Osteoblast (primary cell): ENCODE measurements around the gene LYRM1. TPM values are rescaled to one million over a fixed set of nuclear protein-coding genes. Genes with fewer than 3 reads are reported as not detected.

Experiments used
- DNase-seq: peaks from one replicate; pipeline ENCODE4 v3.0.0; 2011; ENCODE audit warnings: low spot score, mixed read lengths; ENCODE audit not compliant: insufficient read length; ENCODE audit errors: missing footprints
- H2AFZ ChIP-seq: 2 replicates; pipeline ENCODE4 v1.6.0; 2011; ENCODE audit warnings: mild to moderate bottlenecking, low read length
- H3K27ac ChIP-seq: 2 replicates; pipeline ENCODE4 v1.5.1; 2011; ENCODE audit warnings: mild to moderate bottlenecking, low read depth, low read length, moderate library complexity
- H3K27me3 ChIP-seq: 2 replicates; pipeline ENCODE4 v1.6.0; 2012; ENCODE audit warnings: mild to moderate bottlenecking, control low read depth, inconsistent platforms, low read length, moderate library complexity; ENCODE audit not compliant: insufficient read depth
- H3K36me3 ChIP-seq: 2 replicates; pipeline ENCODE4 v1.5.1; 2011; ENCODE audit warnings: mild to moderate bottlenecking, low read length, control low read depth, moderate library complexity; ENCODE audit not compliant: insufficient read depth
- H3K4me1 ChIP-seq: 2 replicates; pipeline ENCODE4 v1.5.1; 2011; ENCODE audit warnings: mild to moderate bottlenecking, low read length, control low read depth, moderate library complexity; ENCODE audit not compliant: insufficient read depth
- H3K4me2 ChIP-seq: 2 replicates; pipeline ENCODE4 v1.6.0; 2011; ENCODE audit warnings: mild to moderate bottlenecking, low read length; ENCODE audit not compliant: insufficient read depth
- H3K4me3 ChIP-seq: fragments of 200-600 bp; sonication (generic); 3 replicates; pipeline ENCODE4 v1.5.1; 2012; ENCODE audit warnings: mild to moderate bottlenecking, low read length, inconsistent platforms; ENCODE audit not compliant: insufficient read depth
- H3K79me2 ChIP-seq: 2 replicates; pipeline ENCODE4 v1.6.0; 2012; ENCODE audit warnings: mild to moderate bottlenecking, low read length, control low read depth, inconsistent platforms; ENCODE audit not compliant: insufficient read depth
- H3K9me3 ChIP-seq: 2 replicates; pipeline ENCODE4 v1.5.1; 2011; ENCODE audit warnings: low read depth, low read length, control low read depth
- H4K20me1 ChIP-seq: 2 replicates; pipeline ENCODE4 v1.6.0; 2012; ENCODE audit warnings: mild to moderate bottlenecking, low read length, control low read depth; ENCODE audit not compliant: insufficient read depth
- total RNA-seq: library from RNA; depleted of rRNA; stranded (reverse); fragments of >200 nt; gene quantifications from 2 replicates; pipeline ENCODE4 v1.2.3, GENCODE V29; 2012
- TF ChIP-seq, protein P1 (sequence below): IDR thresholded peaks from 2 replicates; pipeline ENCODE4 v1.5.1; 2011; ENCODE audit warnings: mild to moderate bottlenecking, low read depth, low read length, moderate library complexity; ENCODE audit errors: extremely low read depth

The LYRM1 gene
- total RNA-seq, 1 donor = 44.9 TPM

DNA sequence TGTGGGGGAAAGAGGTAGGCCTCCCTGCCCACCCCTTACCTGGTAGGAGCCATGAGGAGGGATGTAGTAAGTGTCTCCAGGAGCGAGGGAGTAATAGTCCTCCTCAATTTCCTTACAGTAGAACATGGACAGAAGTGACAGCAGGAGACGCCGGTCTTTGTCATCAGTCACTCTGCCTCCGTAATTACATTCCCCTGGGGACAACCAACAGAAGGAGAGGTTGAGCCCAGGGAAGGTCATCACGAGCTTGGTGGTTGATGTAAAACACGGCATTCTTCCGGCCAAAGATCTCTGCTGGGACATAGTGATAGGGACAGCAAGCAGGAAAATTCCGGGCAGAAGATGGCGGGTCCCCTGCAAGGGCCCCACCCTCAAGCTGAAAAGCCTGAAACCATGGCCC lies 47.9 kb downstream of the LYRM1 start:
- no peaks in the 10 kb centered on the region for H4K20me1 ChIP-seq
- no peak overlapping the region for H3K4me2 ChIP-seq
- no peaks in the 10 kb centered on the region for H3K36me3 ChIP-seq
- no peaks in the 10 kb centered on the region for H3K27me3 ChIP-seq
- TF ChIP-seq, protein P1, sequence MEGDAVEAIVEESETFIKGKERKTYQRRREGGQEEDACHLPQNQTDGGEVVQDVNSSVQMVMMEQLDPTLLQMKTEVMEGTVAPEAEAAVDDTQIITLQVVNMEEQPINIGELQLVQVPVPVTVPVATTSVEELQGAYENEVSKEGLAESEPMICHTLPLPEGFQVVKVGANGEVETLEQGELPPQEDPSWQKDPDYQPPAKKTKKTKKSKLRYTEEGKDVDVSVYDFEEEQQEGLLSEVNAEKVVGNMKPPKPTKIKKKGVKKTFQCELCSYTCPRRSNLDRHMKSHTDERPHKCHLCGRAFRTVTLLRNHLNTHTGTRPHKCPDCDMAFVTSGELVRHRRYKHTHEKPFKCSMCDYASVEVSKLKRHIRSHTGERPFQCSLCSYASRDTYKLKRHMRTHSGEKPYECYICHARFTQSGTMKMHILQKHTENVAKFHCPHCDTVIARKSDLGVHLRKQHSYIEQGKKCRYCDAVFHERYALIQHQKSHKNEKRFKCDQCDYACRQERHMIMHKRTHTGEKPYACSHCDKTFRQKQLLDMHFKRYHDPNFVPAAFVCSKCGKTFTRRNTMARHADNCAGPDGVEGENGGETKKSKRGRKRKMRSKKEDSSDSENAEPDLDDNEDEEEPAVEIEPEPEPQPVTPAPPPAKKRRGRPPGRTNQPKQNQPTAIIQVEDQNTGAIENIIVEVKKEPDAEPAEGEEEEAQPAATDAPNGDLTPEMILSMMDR = no peak
- H3K4me3 ChIP-seq = no peak overlapping the region
- no peak for DNase-seq
- H2AFZ ChIP-seq = no peak overlapping the region
- no peaks in the 10 kb centered on the region for H3K9me3 ChIP-seq
- peaks cover 6% of the 10 kb centered on the region for H3K4me1 ChIP-seq
- no peaks in the 10 kb centered on the region for H3K79me2 ChIP-seq
- no peak overlapping the region for H3K27ac ChIP-seq

DNA sequence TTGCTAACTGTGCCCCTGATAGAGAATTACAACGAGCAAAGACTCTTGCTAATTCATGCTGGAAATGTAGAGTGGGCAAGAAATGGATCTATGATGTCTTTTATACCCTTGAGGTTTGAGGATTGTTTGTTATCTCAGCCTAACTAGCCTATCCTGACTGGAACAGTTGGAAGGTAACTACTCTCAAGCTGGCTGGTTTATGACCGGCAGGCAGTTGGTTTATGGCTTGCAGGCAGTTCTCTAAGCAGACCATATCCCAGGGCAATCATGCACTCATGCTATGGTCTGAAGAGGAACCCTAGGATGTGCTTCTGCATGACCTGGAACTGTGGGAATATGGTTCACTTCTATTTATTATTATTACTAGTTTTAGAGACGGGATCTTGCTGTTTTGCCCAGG lies 49.1 kb downstream of the LYRM1 start:
- no peak for DNase-seq
- H3K4me2 ChIP-seq = no peak overlapping the region
- no peaks in the 10 kb centered on the region for H3K79me2 ChIP-seq
- H3K4me1 ChIP-seq = peaks cover 6% of the 10 kb centered on the region
- H3K4me3 ChIP-seq = no peak overlapping the region
- H3K27me3 ChIP-seq = no peaks in the 10 kb centered on the region
- TF ChIP-seq, protein P1 = no peak
- H4K20me1 ChIP-seq = no peaks in the 10 kb centered on the region
- H3K27ac ChIP-seq = no peak overlapping the region
- H3K9me3 ChIP-seq = no peaks in the 10 kb centered on the region
- no peak overlapping the region for H2AFZ ChIP-seq
- no peaks in the 10 kb centered on the region for H3K36me3 ChIP-seq

DNA sequence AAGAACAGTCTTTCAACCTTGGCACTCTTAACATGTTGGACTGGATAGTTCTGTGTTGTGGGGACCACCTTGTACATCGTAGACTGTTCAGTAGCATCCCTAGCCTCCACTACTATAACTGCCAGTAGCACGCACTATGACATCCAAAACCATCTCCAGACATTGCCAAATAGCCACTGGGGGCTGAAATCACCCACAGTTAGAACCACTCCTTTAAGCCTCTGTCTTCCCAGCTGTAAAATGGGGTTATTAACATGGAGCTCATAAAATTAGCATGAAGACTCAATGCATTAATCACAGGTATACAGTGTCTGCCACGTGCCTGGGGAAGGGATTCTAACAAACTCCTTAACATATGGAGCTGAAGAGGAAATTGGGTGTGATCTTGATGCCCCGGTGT lies 49.7 kb downstream of the LYRM1 start:
- Histone ChIP-seq H2AFZ (no peak overlapping the region), H3K4me3 (no peak overlapping the region), H3K27me3 (no peaks in the 10 kb centered on the region), H3K4me2 (no peak overlapping the region), H3K4me1 (peaks cover 6% of the 10 kb centered on the region), H3K36me3 (no peaks in the 10 kb centered on the region), H3K79me2 (no peaks in the 10 kb centered on the region), H3K27ac (no peak overlapping the region), H4K20me1 (no peaks in the 10 kb centered on the region), H3K9me3 (no peaks in the 10 kb centered on the region)
- TF ChIP-seq, protein P1 = no peak
- no peak for DNase-seq

DNA sequence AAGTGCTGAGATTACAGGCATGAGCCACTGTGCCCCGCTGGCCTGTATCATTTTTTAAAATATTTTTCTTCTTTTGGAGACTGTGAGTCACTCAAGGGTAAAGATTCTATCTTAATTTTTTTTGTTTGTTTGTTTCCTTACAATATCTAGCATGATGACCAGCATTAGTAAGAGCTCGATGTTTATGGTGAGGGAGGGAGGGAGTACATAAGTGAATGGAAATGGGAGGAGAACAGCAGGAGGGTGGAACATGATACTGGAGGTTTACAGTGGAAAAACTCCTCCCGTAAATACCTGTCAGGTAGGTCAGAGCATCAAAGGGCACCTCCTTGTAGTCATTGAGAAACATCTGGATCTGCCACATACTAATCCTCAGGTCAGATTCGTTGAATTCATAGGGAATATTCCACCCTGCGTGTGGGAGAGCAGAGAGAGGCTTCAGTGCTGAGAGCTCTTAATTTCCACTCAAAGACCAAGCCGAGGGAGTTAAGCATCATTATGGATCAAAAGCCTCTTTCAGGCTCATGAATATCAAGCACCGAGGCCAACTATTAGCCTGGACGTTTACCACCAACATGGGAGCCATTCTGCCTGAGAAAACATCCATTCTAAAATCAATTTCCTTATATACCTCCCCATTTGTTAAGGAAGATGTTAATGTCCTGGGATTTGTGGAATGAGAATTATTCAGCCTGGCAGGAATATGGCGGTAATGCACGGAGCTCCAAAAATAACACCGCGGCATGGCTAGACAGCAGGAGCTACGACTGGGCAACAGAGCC lies 51.8 kb downstream of the LYRM1 start:
- no peaks in the 10 kb centered on the region for H3K9me3 ChIP-seq
- peak overlapping the region; percentile 53 for H3K4me2 ChIP-seq
- peaks cover 6% of the 10 kb centered on the region for H3K4me1 ChIP-seq
- no peak for DNase-seq
- H3K79me2 ChIP-seq = no peaks in the 10 kb centered on the region
- peak overlapping the region; percentile 36 for H3K4me3 ChIP-seq
- H4K20me1 ChIP-seq = no peaks in the 10 kb centered on the region
- no peaks in the 10 kb centered on the region for H3K36me3 ChIP-seq
- H3K27me3 ChIP-seq = no peaks in the 10 kb centered on the region
- no peak overlapping the region for H3K27ac ChIP-seq
- TF ChIP-seq, protein P1 = no peak
- peak overlapping the region; percentile 40 for H2AFZ ChIP-seq
